ENCODE measurements around the gene PNPLA5. TPM values are rescaled to one million over a fixed set of nuclear protein-coding genes. Genes with fewer than 3 reads are reported as not detected.

PNPLA5 gene
- total RNA-seq, 1 experiment from 2014 or later = not detected

DNA sequence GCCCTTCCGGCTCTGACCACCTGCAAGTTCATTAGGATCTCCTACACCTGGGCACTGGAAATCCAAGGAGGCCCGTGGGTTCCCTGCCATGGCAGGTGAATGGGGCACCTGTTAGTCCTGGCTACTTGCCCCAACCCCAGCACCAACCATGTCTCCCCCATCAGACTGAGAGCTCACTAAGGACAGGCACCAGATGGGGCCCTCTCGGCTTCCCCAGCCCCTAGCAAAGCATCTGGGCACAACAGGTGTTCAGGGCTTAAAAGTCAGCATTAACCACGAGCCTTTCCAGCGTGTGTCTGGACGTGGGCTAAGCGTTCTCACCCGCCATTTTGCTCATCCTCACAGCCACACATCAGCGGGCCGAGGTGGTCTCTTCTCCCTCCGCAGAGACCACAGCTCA lies 31.7 kb downstream of the PNPLA5 start:
- Histone ChIP-seq H3K9me3 (ENCODE audit: insufficient read depth, low read depth) (no peaks in the 10 kb centered on the region), H2AFZ (no peak overlapping the region), H3K79me2 (ENCODE audit: low read depth) (no peaks in the 10 kb centered on the region), H3K4me1 (replicated peaks; ENCODE audit: insufficient read depth) (no peaks in the 10 kb centered on the region; the same call in 1 of the 2 replicates), H3K27ac (no peak overlapping the region), H3K36me3 (ENCODE audit: low read depth) (no peaks in the 10 kb centered on the region), H3K4me3 (no peak overlapping the region), H3K4me2 (no peak overlapping the region), H3K27me3 (ENCODE audit: insufficient read depth, low read depth) (peaks cover 75% of the 10 kb centered on the region), H3F3A (ENCODE audit: insufficient read depth, low read depth) (no peaks in the 10 kb centered on the region), H3K9me2 (ENCODE audit: insufficient read depth) (no peaks in the 10 kb centered on the region), H4K20me1 (ENCODE audit: insufficient read depth) (no peaks in the 10 kb centered on the region)
- BruUV-seq (replicated peaks) = no TSS peak
- ChIA-PET POLR2A (ENCODE audit: unreplicated experiment) (no interaction called here), CTCF (no interaction called here)
- no peak for DNase-seq
- TF ChIP-seq, protein P1, sequence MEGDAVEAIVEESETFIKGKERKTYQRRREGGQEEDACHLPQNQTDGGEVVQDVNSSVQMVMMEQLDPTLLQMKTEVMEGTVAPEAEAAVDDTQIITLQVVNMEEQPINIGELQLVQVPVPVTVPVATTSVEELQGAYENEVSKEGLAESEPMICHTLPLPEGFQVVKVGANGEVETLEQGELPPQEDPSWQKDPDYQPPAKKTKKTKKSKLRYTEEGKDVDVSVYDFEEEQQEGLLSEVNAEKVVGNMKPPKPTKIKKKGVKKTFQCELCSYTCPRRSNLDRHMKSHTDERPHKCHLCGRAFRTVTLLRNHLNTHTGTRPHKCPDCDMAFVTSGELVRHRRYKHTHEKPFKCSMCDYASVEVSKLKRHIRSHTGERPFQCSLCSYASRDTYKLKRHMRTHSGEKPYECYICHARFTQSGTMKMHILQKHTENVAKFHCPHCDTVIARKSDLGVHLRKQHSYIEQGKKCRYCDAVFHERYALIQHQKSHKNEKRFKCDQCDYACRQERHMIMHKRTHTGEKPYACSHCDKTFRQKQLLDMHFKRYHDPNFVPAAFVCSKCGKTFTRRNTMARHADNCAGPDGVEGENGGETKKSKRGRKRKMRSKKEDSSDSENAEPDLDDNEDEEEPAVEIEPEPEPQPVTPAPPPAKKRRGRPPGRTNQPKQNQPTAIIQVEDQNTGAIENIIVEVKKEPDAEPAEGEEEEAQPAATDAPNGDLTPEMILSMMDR (conservative IDR thresholded peaks at IDR 0.05) = no peak
- no peak for TF ChIP-seq EZH2 (IDR thresholded peaks at IDR 0.05; ENCODE audit: low read depth)
- intact Hi-C loops (cut with micrococcal nuclease; ENCODE audit: unreplicated experiment) = no loop called here

DNA sequence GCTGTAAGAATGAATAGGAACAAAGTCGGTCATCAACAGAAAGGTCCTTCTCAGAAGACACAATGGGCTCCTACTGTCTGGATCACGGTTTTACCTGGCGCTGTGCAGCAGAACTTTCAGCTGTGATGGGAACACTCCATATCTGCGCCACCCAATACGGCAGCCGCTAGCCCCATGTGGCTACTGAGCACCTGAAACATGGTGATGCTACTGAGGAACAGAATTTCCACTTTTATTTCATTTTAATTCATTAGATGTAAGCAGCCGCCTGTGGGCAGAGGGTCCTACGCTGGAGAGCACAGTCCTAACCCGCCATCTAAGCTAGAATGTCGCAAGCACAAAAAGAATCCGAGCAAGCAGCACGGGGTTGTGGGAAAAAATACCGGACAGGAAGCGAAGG lies 32.2 kb downstream of the PNPLA5 start:
- BruUV-seq (replicated peaks) = no TSS peak
- intact Hi-C loops (cut with micrococcal nuclease; ENCODE audit: unreplicated experiment) = no loop called here

DNA sequence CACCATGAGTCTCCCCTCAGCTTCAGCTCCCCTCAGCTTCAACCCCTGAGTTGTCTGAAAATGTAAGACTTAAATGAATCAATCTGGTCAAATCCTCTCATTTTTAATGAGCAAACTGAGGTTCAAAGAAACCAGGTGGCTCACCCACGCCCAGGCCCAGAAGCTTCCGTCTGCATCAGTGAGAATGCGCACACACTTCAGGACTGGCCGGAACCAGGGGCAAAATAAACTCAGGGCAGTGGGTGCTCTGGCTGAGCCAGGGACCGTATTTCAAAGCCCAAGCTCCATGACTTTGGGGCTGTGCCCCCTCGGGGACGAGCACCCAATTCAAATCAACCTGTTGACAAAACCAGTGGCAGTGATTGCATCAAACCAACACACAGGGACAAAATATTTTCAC lies 32.6 kb downstream of the PNPLA5 start:
- no peak for DNase-seq
- H3K9me2 ChIP-seq (ENCODE audit: insufficient read depth) = no peaks in the 10 kb centered on the region
- POLR2A ChIA-PET (ENCODE audit: unreplicated experiment) = no interaction called here
- intact Hi-C loops (cut with micrococcal nuclease; ENCODE audit: unreplicated experiment) = no loop called here
- no peak overlapping the region for H3K4me2 ChIP-seq
- CTCF ChIA-PET = no interaction called here
- H3K79me2 ChIP-seq (ENCODE audit: low read depth) = no peaks in the 10 kb centered on the region
- no peak overlapping the region for H3K27ac ChIP-seq
- no peaks in the 10 kb centered on the region for H3K36me3 ChIP-seq (ENCODE audit: low read depth)
- peaks cover 65% of the 10 kb centered on the region for H3K27me3 ChIP-seq (ENCODE audit: insufficient read depth, low read depth)
- no peaks in the 10 kb centered on the region for H3F3A ChIP-seq (ENCODE audit: insufficient read depth, low read depth)
- H3K9me3 ChIP-seq (ENCODE audit: insufficient read depth, low read depth) = no peaks in the 10 kb centered on the region
- no TSS peak for BruUV-seq (replicated peaks)
- H3K4me3 ChIP-seq = no peak overlapping the region
- no peaks in the 10 kb centered on the region; the same call in 1 of the 2 replicates for H3K4me1 ChIP-seq (replicated peaks; ENCODE audit: insufficient read depth)
- no peak overlapping the region for H2AFZ ChIP-seq
- no peak for TF ChIP-seq EZH2 (IDR thresholded peaks at IDR 0.05; ENCODE audit: low read depth)
- TF ChIP-seq, protein P1 (conservative IDR thresholded peaks at IDR 0.05) = no peak
- H4K20me1 ChIP-seq (ENCODE audit: insufficient read depth) = no peaks in the 10 kb centered on the region

More for the DNA sequence above, 32.2 kb downstream of the PNPLA5 start:
- Histone ChIP-seq H4K20me1 (ENCODE audit: insufficient read depth) (no peaks in the 10 kb centered on the region), H3K9me3 (ENCODE audit: insufficient read depth, low read depth) (no peaks in the 10 kb centered on the region), H3K4me1 (replicated peaks; ENCODE audit: insufficient read depth) (no peaks in the 10 kb centered on the region; the same call in 1 of the 2 replicates), H3K4me2 (no peak overlapping the region), H3K27me3 (ENCODE audit: insufficient read depth, low read depth) (peaks cover 70% of the 10 kb centered on the region), H3F3A (ENCODE audit: insufficient read depth, low read depth) (no peaks in the 10 kb centered on the region), H3K9me2 (ENCODE audit: insufficient read depth) (no peaks in the 10 kb centered on the region), H3K79me2 (ENCODE audit: low read depth) (no peaks in the 10 kb centered on the region), H3K36me3 (ENCODE audit: low read depth) (no peaks in the 10 kb centered on the region), H3K27ac (no peak overlapping the region), H2AFZ (no peak overlapping the region), H3K4me3 (no peak overlapping the region)
- DNase-seq = no peak
- ChIA-PET POLR2A (ENCODE audit: unreplicated experiment) (no interaction called here), CTCF (no interaction called here)
- TF ChIP-seq, protein P1 (conservative IDR thresholded peaks at IDR 0.05) = no peak
- no peak for TF ChIP-seq EZH2 (IDR thresholded peaks at IDR 0.05; ENCODE audit: low read depth)
